ENCODE data around the gene EIF3B.
"Not testable (repeated sequence)": the region's sequence is repeated elsewhere in the genome, so short reads cannot be mapped to it uniquely, and the experiment has no call there.

Gene EIF3B

GRCh38 chr7:2354186-2354938 lies at the start of gene EIF3B:
Gene EIF3B, plus strand, starts transcription at chr7:2354827. Its CDS starts 95 bp downstream, at chr7:2354922.
- peaks cover 38% of the 10 kb centered on the region for H3K36me3 ChIP-seq (replicated peaks)
- in situ Hi-C loops (cut with MboI; ENCODE audit: low sequenced_read_pairs) = no loop called here
- peak within 1 kb of the TSS; percentile 56 for H3K4me3 ChIP-seq
- H3K9me3 ChIP-seq = no peaks in the 10 kb centered on the region
- DNase-seq (ENCODE audit: low spot score in 2 of 2) = peak; percentile 85 to 92
- H3K4me1 ChIP-seq = peaks cover 16% of the 10 kb centered on the region
- no peaks in the 10 kb centered on the region for H3K27me3 ChIP-seq (ENCODE audit: low read depth)

- H3K9me3 ChIP-seq; in situ Hi-C loops (cut with MboI; ENCODE audit: low sequenced_read_pairs); H3K36me3 ChIP-seq (replicated peaks); DNase-seq (ENCODE audit: low spot score in 2 of 2); H3K4me3 ChIP-seq; H3K27me3 ChIP-seq (ENCODE audit: low read depth): not testable (repeated sequence)
- H3K4me1 ChIP-seq = peaks cover 17% of the 10 kb centered on the region
Measured at GRCh38 chr7:2305258-2305657, 49.4 kb upstream of the EIF3B start.

- Histone ChIP-seq H3K36me3 (replicated peaks) (no peaks in the 10 kb centered on the region), H3K4me3 (no peak overlapping the region), H3K4me1 (peaks cover 5% of the 10 kb centered on the region), H3K9me3 (no peaks in the 10 kb centered on the region), H3K27me3 (ENCODE audit: low read depth) (no peaks in the 10 kb centered on the region)
- in situ Hi-C loops (cut with MboI; ENCODE audit: low sequenced_read_pairs) = no loop called here
- DNase-seq (ENCODE audit: low spot score in 2 of 2) = no peak
Measured at GRCh38 chr7:2306688-2307087, 47.9 kb upstream of the EIF3B start.

- in situ Hi-C loops (cut with MboI; ENCODE audit: low sequenced_read_pairs) = no loop called here
- H3K27me3 ChIP-seq (ENCODE audit: low read depth) = no peaks in the 10 kb centered on the region
Measured at GRCh38 chr7:2307690-2308107, 46.9 kb upstream of the EIF3B start.

GRCh38 chr7:2309889-2310331 lies 44.7 kb upstream of the EIF3B start:
- Histone ChIP-seq H3K9me3 (no peaks in the 10 kb centered on the region), H3K27me3 (ENCODE audit: low read depth) (no peaks in the 10 kb centered on the region), H3K4me1 (peaks cover 9% of the 10 kb centered on the region), H3K36me3 (replicated peaks) (no peaks in the 10 kb centered on the region), H3K4me3 (no peak overlapping the region)
- in situ Hi-C loops (cut with MboI; ENCODE audit: low sequenced_read_pairs) = no loop called here
- DNase-seq (ENCODE audit: low spot score in 2 of 2) = peak; percentile 12 to 57

More at GRCh38 chr7:2307690-2308107, 46.9 kb upstream of the EIF3B start:
- Histone ChIP-seq H3K9me3 (no peaks in the 10 kb centered on the region), H3K4me1 (peaks cover 3% of the 10 kb centered on the region), H3K36me3 (replicated peaks) (no peaks in the 10 kb centered on the region), H3K4me3 (no peak overlapping the region)
- DNase-seq (ENCODE audit: low spot score in 2 of 2) = no peak

- no peaks in the 10 kb centered on the region for H3K27me3 ChIP-seq (ENCODE audit: low read depth)
- no peaks in the 10 kb centered on the region for H3K36me3 ChIP-seq (replicated peaks)
- H3K9me3 ChIP-seq = no peaks in the 10 kb centered on the region
- H3K4me1 ChIP-seq = peaks cover 9% of the 10 kb centered on the region
- H3K4me3 ChIP-seq = no peak overlapping the region
- in situ Hi-C loops (cut with MboI; ENCODE audit: low sequenced_read_pairs) = no loop called here
- no peak for DNase-seq (ENCODE audit: low spot score in 2 of 2)
Measured at GRCh38 chr7:2312267-2312929, 42.2 kb upstream of the EIF3B start.

- Histone ChIP-seq H3K4me3 (peak overlapping the region; percentile 68), H3K4me1 (peaks cover 9% of the 10 kb centered on the region), H3K36me3 (replicated peaks) (no peaks in the 10 kb centered on the region), H3K9me3 (no peaks in the 10 kb centered on the region), H3K27me3 (ENCODE audit: low read depth) (no peaks in the 10 kb centered on the region)
- peak in 1 of 2 experiments; percentile 20 for DNase-seq (ENCODE audit: low spot score in 2 of 2)
- in situ Hi-C loops (cut with MboI; ENCODE audit: low sequenced_read_pairs) = no loop called here
Measured at GRCh38 chr7:2313450-2314208, 41.0 kb upstream of the EIF3B start.

GRCh38 chr7:2314209-2314955 lies 40.2 kb upstream of the EIF3B start, which contains the start of gene SNX8:
Gene SNX8, minus strand, starts transcription at chr7:2314441. Its CDS starts 20 bp downstream, at chr7:2314421.
- H3K4me1 ChIP-seq = peaks cover 9% of the 10 kb centered on the region

GRCh38 chr7:2314956-2315530 lies 39.6 kb upstream of the EIF3B start:
- H3K36me3 ChIP-seq (replicated peaks); DNase-seq (ENCODE audit: low spot score in 2 of 2); H3K27me3 ChIP-seq (ENCODE audit: low read depth); H3K9me3 ChIP-seq; H3K4me1 ChIP-seq; in situ Hi-C loops (cut with MboI; ENCODE audit: low sequenced_read_pairs): not testable (repeated sequence)
- H3K4me3 ChIP-seq = peak overlapping the region; percentile 68; the same call in 1 of the 2 replicates

More at GRCh38 chr7:2314209-2314955, 40.2 kb upstream of the EIF3B start, which contains the start of gene SNX8:
- Histone ChIP-seq H3K27me3 (ENCODE audit: low read depth) (no peaks in the 10 kb centered on the region), H3K36me3 (replicated peaks) (no peaks in the 10 kb centered on the region), H3K4me3 (peak within 1 kb of the TSS; percentile 68), H3K9me3 (no peaks in the 10 kb centered on the region)
- in situ Hi-C loops (cut with MboI; ENCODE audit: low sequenced_read_pairs) = no loop called here
- peak; percentile 80 to 97 for DNase-seq (ENCODE audit: low spot score in 2 of 2)

- no peak for DNase-seq (ENCODE audit: low spot score in 2 of 2)
- Histone ChIP-seq H3K36me3 (replicated peaks) (no peaks in the 10 kb centered on the region), H3K4me3 (no peak overlapping the region), H3K27me3 (ENCODE audit: low read depth) (no peaks in the 10 kb centered on the region), H3K9me3 (no peaks in the 10 kb centered on the region), H3K4me1 (peaks cover 5% of the 10 kb centered on the region)
- in situ Hi-C loops (cut with MboI; ENCODE audit: low sequenced_read_pairs) = no loop called here
Measured at GRCh38 chr7:2315787-2316186, 38.8 kb upstream of the EIF3B start.

GRCh38 chr7:2316578-2316977 lies 38.0 kb upstream of the EIF3B start:
- H3K9me3 ChIP-seq = no peaks in the 10 kb centered on the region
- no peak overlapping the region for H3K4me3 ChIP-seq
- H3K36me3 ChIP-seq (replicated peaks) = no peaks in the 10 kb centered on the region
- H3K27me3 ChIP-seq (ENCODE audit: low read depth) = no peaks in the 10 kb centered on the region
- peaks cover 5% of the 10 kb centered on the region for H3K4me1 ChIP-seq
- in situ Hi-C loops (cut with MboI; ENCODE audit: low sequenced_read_pairs) = no loop called here
- DNase-seq (ENCODE audit: low spot score in 2 of 2) = no peak

GRCh38 chr7:2317556-2318293 lies 36.9 kb upstream of the EIF3B start:
- Histone ChIP-seq H3K4me1 (peaks cover 5% of the 10 kb centered on the region), H3K27me3 (ENCODE audit: low read depth) (no peaks in the 10 kb centered on the region), H3K4me3 (no peak overlapping the region), H3K9me3 (no peaks in the 10 kb centered on the region), H3K36me3 (replicated peaks) (no peaks in the 10 kb centered on the region)
- in situ Hi-C loops (cut with MboI; ENCODE audit: low sequenced_read_pairs) = no loop called here
- DNase-seq (ENCODE audit: low spot score in 2 of 2) = no peak

Measured in HAP-1 (cell line).